Prostate gland (tissue), 2 donors: ENCODE data around the gene SLC12A5. TPM values are rescaled to one million over a fixed set of nuclear protein-coding genes. Genes with fewer than 3 reads are reported as not detected.

ENCODE experiments used
- DNase-seq: peaks from one replicate; pipeline ENCODE4 v3.0.0-alpha.2; 2019; ENCODE audit warnings: low spot score
- H3K27ac ChIP-seq, 2 donors: fragments of 200-600 bp; sonication (generic); 2 replicates each; pipeline ENCODE4 v1.5.1; 2017 to 2019
- H3K27me3 ChIP-seq: fragments of 200-600 bp; sonication (generic); replicated peaks from 2 replicates; pipeline ENCODE4 v1.5.1; 2019; ENCODE audit not compliant: insufficient read depth
- H3K36me3 ChIP-seq, 2 donors: fragments of 200-600 bp; sonication (generic); 1 replicate in 1 of 2; 2 replicates in 1 of 2; pipeline versions ENCODE4 v1.5.1 to v1.8.1; 2017 to 2019
- H3K4me1 ChIP-seq: fragments of 200-600 bp; sonication (generic); replicated peaks from 2 replicates; pipeline ENCODE4 v1.5.1; 2019
- H3K4me3 ChIP-seq, 2 donors: fragments of 200-600 bp; sonication (generic); 2 replicates each; pipeline ENCODE4 v1.5.1; 2017 to 2019
- H3K9me3 ChIP-seq: fragments of 200-600 bp; sonication (generic); 2 replicates; pipeline ENCODE4 v1.5.1; 2017
- POLR2A ChIP-seq: fragments of 450-650 bp; IDR thresholded peaks from one replicate; pipeline ENCODE4 v1.6.1; 2016; ENCODE audit warnings: antibody characterized with exemption, mild to moderate bottlenecking
- POLR2AphosphoS5 ChIP-seq: sonication (generic); formaldehyde crosslinking; IDR thresholded peaks from one replicate; pipeline ENCODE4 v1.6.1; 2017; ENCODE audit warnings: antibody characterized with exemption
- WGBS: methylation state at CpG from one replicate; pipeline ENCODE4 v1.1.5; 2018; 5-methylcytosine and 5-hydroxymethylcytosine counted together
- intact Hi-C: fragments of 100-400 bp; cut with DNase I; formaldehyde crosslinking; loops from one replicate; pipeline ENCODE4 v1.14.2; 2022
- total RNA-seq, 2 donors: library from RNA; depleted of rRNA; stranded (reverse); fragments of >200 nt; gene quantifications; one replicate each; pipeline ENCODE4 v1.1.0, GENCODE V29; 2016
- TF ChIP-seq, protein P1 (sequence below), 4 experiments: fragments of 200-600 bp in 2 of 4; fragments of 450-650 bp in 2 of 4; sonication (generic) in 2 of 4; IDR thresholded peaks; 1 replicate in 3 of 4; 2 replicates in 1 of 4; pipeline ENCODE4 v1.5.1; 2016 to 2019; ENCODE audit warnings: antibody characterized with exemption in 4 of 4, mild to moderate bottlenecking in 2 of 4, moderate library complexity in 2 of 4

The SLC12A5 gene
- total RNA-seq, 2 donors from 2014 or later: 3.6 TPM; not detected in 1

DNA sequence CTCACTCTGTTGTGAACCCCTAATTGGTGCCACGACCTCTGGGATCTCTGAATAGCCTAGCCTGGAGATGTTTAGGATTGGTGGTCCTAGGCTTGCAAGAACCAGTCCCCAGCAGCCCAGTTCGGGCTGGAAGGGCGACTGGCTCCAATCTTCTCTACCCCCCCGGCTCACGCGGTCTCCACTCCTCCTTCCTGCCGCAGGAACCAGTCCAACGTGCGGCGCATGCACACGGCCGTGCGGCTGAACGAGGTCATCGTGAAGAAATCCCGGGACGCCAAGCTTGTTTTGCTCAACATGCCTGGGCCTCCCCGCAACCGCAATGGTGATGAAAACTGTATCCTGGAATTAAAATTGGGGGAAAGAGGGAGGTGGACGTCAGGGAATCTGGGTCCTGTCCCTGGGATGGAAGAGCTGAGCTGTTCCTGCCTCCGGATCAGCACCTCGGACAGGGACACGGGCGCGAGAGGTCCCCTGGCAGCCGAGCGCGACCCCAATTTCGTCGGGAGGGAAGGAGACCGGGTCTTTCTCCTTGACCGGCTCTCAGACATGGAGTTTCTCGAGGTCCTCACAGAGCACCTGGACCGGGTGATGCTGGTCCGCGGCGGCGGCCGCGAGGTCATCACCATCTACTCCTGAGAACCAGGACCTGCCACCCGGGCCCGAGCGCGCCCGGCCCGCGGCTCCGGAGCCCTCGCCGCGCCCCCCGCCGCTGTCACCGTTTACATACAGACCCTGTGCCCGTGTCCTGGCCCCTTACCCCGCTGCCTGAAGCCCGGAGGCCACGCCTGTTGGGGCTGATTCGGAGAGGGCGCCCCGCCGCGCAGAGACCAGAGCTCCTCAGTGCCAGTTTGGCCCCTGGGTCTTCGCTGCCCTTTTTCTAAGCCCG, 28.2 kb downstream of the SLC12A5 start:
- no peaks in the 10 kb centered on the region for H3K9me3 ChIP-seq
- intact Hi-C loops: no loop called here
- no peaks in the 10 kb centered on the region for H3K4me1 ChIP-seq
- TF ChIP-seq, protein P1, sequence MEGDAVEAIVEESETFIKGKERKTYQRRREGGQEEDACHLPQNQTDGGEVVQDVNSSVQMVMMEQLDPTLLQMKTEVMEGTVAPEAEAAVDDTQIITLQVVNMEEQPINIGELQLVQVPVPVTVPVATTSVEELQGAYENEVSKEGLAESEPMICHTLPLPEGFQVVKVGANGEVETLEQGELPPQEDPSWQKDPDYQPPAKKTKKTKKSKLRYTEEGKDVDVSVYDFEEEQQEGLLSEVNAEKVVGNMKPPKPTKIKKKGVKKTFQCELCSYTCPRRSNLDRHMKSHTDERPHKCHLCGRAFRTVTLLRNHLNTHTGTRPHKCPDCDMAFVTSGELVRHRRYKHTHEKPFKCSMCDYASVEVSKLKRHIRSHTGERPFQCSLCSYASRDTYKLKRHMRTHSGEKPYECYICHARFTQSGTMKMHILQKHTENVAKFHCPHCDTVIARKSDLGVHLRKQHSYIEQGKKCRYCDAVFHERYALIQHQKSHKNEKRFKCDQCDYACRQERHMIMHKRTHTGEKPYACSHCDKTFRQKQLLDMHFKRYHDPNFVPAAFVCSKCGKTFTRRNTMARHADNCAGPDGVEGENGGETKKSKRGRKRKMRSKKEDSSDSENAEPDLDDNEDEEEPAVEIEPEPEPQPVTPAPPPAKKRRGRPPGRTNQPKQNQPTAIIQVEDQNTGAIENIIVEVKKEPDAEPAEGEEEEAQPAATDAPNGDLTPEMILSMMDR (IDR thresholded peaks at IDR 0.05): no peak
- TF ChIP-seq POLR2AphosphoS5: no peak
- no peak for TF ChIP-seq POLR2A
- H3K4me3 ChIP-seq: no peak overlapping the region
- no peak for DNase-seq
- peaks cover 0 to 7% of the 10 kb centered on the region in 2 donors for H3K36me3 ChIP-seq
- 24% methylated on average over 65 of the region's 65 CpGs for WGBS
- no peaks in the 10 kb centered on the region for H3K27me3 ChIP-seq
- no peak overlapping the region for H3K27ac ChIP-seq

DNA sequence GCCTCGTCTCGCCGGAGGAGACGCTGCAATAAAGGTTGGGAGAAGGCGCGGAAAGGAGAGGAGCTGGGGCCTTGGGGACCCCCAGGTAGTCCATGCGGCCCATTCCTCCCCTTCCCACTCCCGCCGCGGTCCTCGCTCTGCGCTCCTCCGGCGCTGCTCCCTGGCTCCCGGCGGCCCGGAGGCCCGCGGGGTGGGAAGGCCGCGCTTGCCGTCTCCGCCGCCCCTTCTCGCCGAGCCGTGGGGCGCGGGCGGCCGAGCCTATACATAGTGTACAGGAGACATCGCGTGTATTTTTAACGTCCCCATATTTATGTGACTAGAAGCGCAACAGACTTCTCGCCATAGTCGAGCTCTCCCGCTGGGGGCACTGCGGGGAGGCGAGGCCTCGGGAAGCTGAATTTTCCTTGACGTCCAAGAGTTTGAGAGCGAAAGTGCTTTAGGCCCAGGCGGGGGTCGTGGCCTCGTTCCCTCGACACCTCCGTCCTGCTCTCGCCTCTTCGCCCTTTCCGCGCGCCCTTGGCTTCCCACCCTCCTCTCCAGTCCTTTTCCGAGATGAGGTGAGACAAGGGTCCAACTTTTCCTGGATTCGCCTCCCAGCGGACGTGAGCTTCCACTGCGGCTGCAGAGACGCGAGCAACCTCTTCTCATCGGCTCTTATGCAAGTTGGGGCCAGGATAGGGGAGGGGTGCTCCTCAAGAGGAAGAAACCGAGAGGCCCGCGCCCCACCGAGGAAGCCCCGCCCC, 29.0 kb downstream of the SLC12A5 start:
- Histone ChIP-seq H3K27me3 (no peaks in the 10 kb centered on the region), H3K36me3 (peaks cover 0 to 15% of the 10 kb centered on the region in 2 donors), H3K9me3 (no peaks in the 10 kb centered on the region), H3K4me3 (no peak overlapping the region), H3K4me1 (no peaks in the 10 kb centered on the region), H3K27ac (no peak overlapping the region)
- no peak for DNase-seq
- intact Hi-C loops: no loop called here
- WGBS: 17% methylated on average over 66 of the region's 66 CpGs
- TF ChIP-seq POLR2AphosphoS5: no peak
- TF ChIP-seq, protein P1 (IDR thresholded peaks at IDR 0.05): peak in 1 of 4 experiments; percentile 16

DNA sequence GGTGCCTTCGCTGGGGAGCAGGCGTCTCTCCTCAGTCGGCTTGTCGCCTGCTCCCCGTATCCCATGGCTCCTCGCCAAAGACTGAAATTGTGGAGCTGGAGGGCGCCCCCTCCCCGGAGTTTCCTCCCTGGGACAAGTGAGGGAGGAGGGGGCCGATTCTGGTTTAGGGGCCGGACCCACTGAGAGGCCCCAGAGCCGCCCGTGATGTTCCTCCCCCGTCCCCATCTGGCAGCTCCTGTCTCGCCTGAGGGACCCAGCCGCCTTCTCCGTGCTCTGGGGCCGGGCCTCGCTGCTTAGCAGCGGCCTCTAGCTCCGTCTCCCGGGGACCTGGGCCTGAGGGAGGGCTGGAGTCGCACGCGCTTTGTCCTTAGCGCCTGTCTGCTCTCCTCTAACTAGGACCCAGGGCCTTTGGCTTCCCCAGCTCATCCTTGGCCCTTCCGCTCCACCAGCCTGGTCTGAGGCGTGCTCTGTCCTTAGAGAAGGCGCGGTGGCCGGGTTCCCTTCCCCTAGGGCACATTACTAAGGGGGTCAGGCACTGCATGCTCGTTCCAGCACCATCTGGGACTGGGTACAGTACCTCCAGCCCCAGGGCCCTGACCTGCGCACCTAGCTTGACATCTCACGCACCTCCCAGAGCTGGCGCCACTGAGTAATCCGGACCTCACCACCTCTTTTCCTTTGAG, 29.7 kb downstream of the SLC12A5 start:
- 19% methylated on average over 22 of the region's 35 CpGs for WGBS
- no peak for TF ChIP-seq POLR2A
- TF ChIP-seq, protein P1 (IDR thresholded peaks at IDR 0.05): no peak
- no peak for TF ChIP-seq POLR2AphosphoS5
- intact Hi-C loops: no loop called here
- peaks cover 4 to 21% of the 10 kb centered on the region in 2 donors for H3K36me3 ChIP-seq
- no peak overlapping the region for H3K4me3 ChIP-seq
- H3K9me3 ChIP-seq: no peaks in the 10 kb centered on the region
- H3K4me1 ChIP-seq: no peaks in the 10 kb centered on the region
- H3K27me3 ChIP-seq: no peaks in the 10 kb centered on the region
- H3K27ac ChIP-seq: no peak overlapping the region
- no peak for DNase-seq

DNA sequence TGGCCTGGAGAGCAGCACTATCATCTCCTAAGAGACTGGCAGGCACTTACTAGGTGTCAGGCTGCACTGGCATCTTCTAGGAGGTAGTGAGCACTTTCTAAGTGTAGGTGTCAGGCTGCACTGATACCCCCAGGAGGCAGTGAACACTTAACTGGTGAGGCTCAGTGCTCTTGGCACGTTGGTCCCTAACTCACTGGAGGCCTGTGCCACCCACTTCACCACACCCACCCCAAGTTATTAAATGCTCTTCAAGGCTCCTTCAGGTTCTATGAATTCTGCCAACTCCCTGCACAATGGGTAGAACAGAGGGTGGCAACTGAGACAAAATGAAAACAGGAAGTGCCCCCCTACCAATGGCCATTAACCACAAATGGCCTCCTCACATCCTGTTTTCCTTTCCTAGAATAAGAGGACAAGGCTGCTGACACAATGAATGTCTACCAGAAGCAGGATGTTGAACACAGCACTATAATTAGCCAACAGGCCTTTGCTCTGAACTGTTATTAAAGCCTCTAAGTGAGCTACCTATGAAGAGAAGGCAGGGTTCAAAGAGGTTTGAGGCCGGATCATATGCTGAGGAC, 31.4 kb downstream of the SLC12A5 start:
- no peak for DNase-seq
- no peak overlapping the region for H3K27ac ChIP-seq

More for the DNA sequence above, 31.4 kb downstream of the SLC12A5 start:
- Histone ChIP-seq H3K4me3 (no peak overlapping the region), H3K36me3 (peaks cover 15 to 29% of the 10 kb centered on the region in 2 donors), H3K9me3 (no peaks in the 10 kb centered on the region), H3K27me3 (no peaks in the 10 kb centered on the region), H3K4me1 (no peaks in the 10 kb centered on the region)
- 79% methylated on average over 2 of the region's 2 CpGs for WGBS
- TF ChIP-seq, protein P1 (IDR thresholded peaks at IDR 0.05): no peak
- no peak for TF ChIP-seq POLR2A
- TF ChIP-seq POLR2AphosphoS5: no peak
- intact Hi-C loops: no loop called here
